ENCODE results near the gene TRAF6. TPM values are rescaled to one million over a fixed set of nuclear protein-coding genes. Genes with fewer than 3 reads are reported as not detected.

The TRAF6 gene
- polyA plus RNA-seq, 2 of the 4 experiments (the other 2 are of a cell fraction) = 4.6 to 9.6 TPM

DNA sequence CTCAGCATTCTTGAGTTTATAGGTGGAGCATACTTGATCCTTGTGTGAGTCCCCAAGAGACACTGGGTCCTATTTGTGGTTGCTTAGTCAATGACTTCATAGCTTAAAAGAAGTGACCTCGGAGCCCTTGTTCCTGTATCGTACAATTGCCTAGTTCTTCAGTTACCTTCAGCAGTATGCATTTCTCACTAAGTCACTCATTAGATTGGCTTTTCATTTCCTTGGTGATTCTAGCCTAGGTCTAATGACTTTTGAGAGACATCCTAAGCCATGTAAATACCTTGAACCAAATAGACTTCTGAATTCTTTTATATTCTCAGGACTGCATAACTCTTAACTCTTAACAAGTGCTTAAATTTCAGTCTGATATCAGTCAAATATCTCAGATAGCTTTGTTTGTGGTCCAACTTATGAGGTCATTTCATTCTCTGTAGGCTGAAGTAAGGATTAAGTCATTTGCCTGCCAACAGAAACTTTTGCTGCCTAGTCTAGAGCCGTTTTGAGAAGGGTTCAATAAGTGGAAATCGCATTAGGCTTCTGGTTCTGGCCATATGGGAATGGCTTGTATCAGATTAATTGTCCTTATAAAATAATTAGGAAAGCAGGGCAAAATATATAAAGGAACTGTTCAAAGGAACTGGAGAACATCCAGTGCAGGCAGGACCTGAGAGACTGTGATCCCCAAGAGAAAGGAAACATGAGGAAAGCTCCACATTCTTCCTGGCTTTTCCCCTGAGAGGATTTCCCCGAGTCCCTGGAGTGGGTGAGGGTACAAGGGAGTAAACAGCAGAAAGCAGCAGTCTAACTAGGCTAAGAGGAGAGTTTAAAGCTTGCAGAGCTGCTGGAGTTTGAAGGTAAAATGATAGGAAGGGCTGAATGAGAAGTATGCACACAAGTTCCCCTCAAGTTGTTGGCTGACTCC lies 39.9 kb downstream of the TRAF6 start:
- no peak overlapping the region for H3K4me2 ChIP-seq
- no peak overlapping the region for H3K4me3 ChIP-seq
- no peak overlapping the region for H3K27ac ChIP-seq
- no peaks in the 10 kb centered on the region for H3K9me3 ChIP-seq
- TF ChIP-seq RAD21 (conservative IDR thresholded peaks at IDR 0.05 in 1 of 2, IDR thresholded peaks at IDR 0.05 in 1 of 2) = no peak
- FAIRE-seq (no peak), DNase-seq (ENCODE audit: low read depth in 1 of 2, low spot score in 1 of 2) (no peak), ATAC-seq (no peak)
- 56% methylated on average over 5 of the region's 5 CpGs for WGBS (ENCODE audit: missing lambda C conversion rate)
- no peaks in the 10 kb centered on the region for H3K4me1 ChIP-seq
- CTCF ChIA-PET = interaction anchor here (0.9 to 3.1 kb wide), 8 partner anchors 8 to 178 kb away, joined by 3 to 7 read pairs (median 4); no protein-coding TSS in a partner anchor
- POLR2A ChIA-PET = no interaction called here

DNA sequence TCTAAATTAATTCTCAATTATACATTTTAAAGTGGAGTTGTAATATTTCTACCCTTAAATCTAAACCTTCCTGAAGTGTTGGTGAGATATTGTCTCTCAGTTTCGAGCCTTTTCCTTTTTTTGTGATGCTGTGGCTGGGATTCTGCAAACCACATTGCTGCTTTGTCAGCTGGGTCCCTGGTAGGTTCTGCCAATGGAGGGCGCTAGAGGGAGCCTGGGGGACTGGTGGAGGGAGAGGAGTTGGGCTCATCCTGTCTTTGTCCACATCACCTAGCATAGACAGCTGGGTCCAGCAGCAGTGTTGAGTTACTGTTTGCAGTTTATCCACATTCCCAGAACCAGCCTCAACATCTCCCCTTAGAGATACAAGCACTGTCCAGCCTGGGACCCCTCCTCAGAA lies 41.0 kb downstream of the TRAF6 start:
- H3K9me3 ChIP-seq = no peaks in the 10 kb centered on the region
- TF ChIP-seq, protein P1, sequence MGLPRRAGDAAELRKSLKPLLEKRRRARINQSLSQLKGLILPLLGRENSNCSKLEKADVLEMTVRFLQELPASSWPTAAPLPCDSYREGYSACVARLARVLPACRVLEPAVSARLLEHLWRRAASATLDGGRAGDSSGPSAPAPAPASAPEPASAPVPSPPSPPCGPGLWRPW (IDR thresholded peaks at IDR 0.05) = no peak
- TF ChIP-seq FOSL2 (IDR thresholded peaks at IDR 0.05) (no peak), FOSL2 (CRISPR knock-in tag; IDR thresholded peaks at IDR 0.05) (no peak), SMC3 (IDR thresholded peaks at IDR 0.05) (no peak), ZFP36 (IDR thresholded peaks at IDR 0.05; ENCODE audit: borderline replicate concordance, partially characterized antibody) (no peak), NFE2L2 (conservative IDR thresholded peaks at IDR 0.05; ENCODE audit: low read length) (no peak), KDM5A (IDR thresholded peaks at IDR 0.05) (no peak), JUN (IDR thresholded peaks at IDR 0.05) (no peak), CBX2 (IDR thresholded peaks at IDR 0.05; ENCODE audit: borderline replicate concordance, low read depth) (no peak), TP53 (CRISPR knock-in tag; IDR thresholded peaks at IDR 0.05) (no peak), RARB (CRISPR knock-in tag; IDR thresholded peaks at IDR 0.05) (no peak), ZC3H11A (IDR thresholded peaks at IDR 0.05) (no peak), FOXS1 (CRISPR knock-in tag; IDR thresholded peaks at IDR 0.05) (no peak), MAZ (IDR thresholded peaks at IDR 0.05; ENCODE audit: borderline replicate concordance, low read depth, low read length) (no peak), EHF (CRISPR knock-in tag; IDR thresholded peaks at IDR 0.05) (no peak), JUNB (IDR thresholded peaks at IDR 0.05) (no peak), ESRRA (IDR thresholded peaks at IDR 0.05; ENCODE audit: borderline replicate concordance, low read length) (no peak), HOXA7 (CRISPR knock-in tag; IDR thresholded peaks at IDR 0.05) (no peak), CHD4 (IDR thresholded peaks at IDR 0.05; ENCODE audit: borderline replicate concordance) (no peak), NPAS2 (CRISPR knock-in tag; IDR thresholded peaks at IDR 0.05; ENCODE audit: borderline replicate concordance) (no peak), SREBF2 (IDR thresholded peaks at IDR 0.05) (no peak)
- H3K4me1 ChIP-seq = no peaks in the 10 kb centered on the region
- H3K4me2 ChIP-seq = no peak overlapping the region
- ATAC-seq (no peak), DNase-seq (ENCODE audit: low read depth in 1 of 2, low spot score in 1 of 2) (peak in 1 of 2 experiments; percentile 16), FAIRE-seq (no peak)
- no peak overlapping the region for H3K4me3 ChIP-seq
- no peak overlapping the region for H3K27ac ChIP-seq
- POLR2A ChIA-PET = no interaction called here
- WGBS (ENCODE audit: missing lambda C conversion rate) = 23% methylated on average over 2 of the region's 2 CpGs
- CTCF ChIA-PET = interaction anchor here (0.9 to 3.4 kb wide), 6 partner anchors 9 to 177 kb away, joined by 3 to 13 read pairs (median 5); no protein-coding TSS in a partner anchor

DNA sequence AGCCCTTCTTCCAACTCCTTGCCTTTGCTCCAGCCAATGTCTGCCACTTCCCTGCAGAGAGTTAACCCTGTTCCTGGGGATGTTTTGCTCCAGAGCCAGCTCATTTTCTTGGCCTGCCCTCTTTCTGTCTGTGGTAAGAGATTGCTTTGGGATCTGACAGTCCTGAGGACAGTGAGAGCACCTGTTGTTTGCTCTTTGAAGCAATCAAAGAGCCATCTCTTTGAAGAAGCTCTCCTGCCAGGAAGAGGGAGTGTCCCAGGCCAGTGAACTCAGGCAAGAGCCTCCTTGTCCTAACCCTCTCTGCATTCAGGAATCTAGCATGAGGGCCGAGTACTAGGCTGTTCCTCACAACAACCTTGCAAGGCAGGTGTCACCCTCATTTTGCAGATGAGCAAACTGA lies 42.2 kb downstream of the TRAF6 start:
- no peaks in the 10 kb centered on the region for H3K9me3 ChIP-seq
- H3K4me1 ChIP-seq = no peaks in the 10 kb centered on the region
- H3K27ac ChIP-seq = no peak overlapping the region
- WGBS (ENCODE audit: missing lambda C conversion rate) = 53% methylated on average over 1 of the region's 1 CpG
- no peak for ATAC-seq
- ChIA-PET POLR2A (no interaction called here), CTCF (interaction anchor here (1.2 to 3.4 kb wide), 8 partner anchors 11 to 176 kb away, joined by 3 to 15 read pairs (median 5); no protein-coding TSS in a partner anchor)
- H3K4me2 ChIP-seq = no peak overlapping the region
- no peak for DNase-seq (ENCODE audit: low read depth in 1 of 2, low spot score in 1 of 2)
- TF ChIP-seq, protein P2, sequence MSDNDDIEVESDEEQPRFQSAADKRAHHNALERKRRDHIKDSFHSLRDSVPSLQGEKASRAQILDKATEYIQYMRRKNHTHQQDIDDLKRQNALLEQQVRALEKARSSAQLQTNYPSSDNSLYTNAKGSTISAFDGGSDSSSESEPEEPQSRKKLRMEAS (IDR thresholded peaks at IDR 0.05) = no peak
- TF ChIP-seq HDAC2 (IDR thresholded peaks at IDR 0.05) (no peak), JUN (IDR thresholded peaks at IDR 0.05) (no peak), CHD2 (IDR thresholded peaks at IDR 0.05; ENCODE audit: low read length, partially characterized antibody) (no peak), CBX2 (IDR thresholded peaks at IDR 0.05; ENCODE audit: borderline replicate concordance, low read depth) (no peak), SREBF2 (IDR thresholded peaks at IDR 0.05) (no peak), PHF8 (IDR thresholded peaks at IDR 0.05; ENCODE audit: borderline replicate concordance, low read depth) (no peak), ZNF302 (CRISPR knock-in tag; IDR thresholded peaks at IDR 0.05) (no peak), KDM5A (IDR thresholded peaks at IDR 0.05) (no peak), FOSB (CRISPR knock-in tag; IDR thresholded peaks at IDR 0.05) (no peak)
- TF ChIP-seq, protein P3, sequence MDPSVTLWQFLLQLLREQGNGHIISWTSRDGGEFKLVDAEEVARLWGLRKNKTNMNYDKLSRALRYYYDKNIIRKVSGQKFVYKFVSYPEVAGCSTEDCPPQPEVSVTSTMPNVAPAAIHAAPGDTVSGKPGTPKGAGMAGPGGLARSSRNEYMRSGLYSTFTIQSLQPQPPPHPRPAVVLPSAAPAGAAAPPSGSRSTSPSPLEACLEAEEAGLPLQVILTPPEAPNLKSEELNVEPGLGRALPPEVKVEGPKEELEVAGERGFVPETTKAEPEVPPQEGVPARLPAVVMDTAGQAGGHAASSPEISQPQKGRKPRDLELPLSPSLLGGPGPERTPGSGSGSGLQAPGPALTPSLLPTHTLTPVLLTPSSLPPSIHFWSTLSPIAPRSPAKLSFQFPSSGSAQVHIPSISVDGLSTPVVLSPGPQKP (IDR thresholded peaks at IDR 0.05; ENCODE audit: low read depth, low read length) = no peak
- TF ChIP-seq, protein P4, sequence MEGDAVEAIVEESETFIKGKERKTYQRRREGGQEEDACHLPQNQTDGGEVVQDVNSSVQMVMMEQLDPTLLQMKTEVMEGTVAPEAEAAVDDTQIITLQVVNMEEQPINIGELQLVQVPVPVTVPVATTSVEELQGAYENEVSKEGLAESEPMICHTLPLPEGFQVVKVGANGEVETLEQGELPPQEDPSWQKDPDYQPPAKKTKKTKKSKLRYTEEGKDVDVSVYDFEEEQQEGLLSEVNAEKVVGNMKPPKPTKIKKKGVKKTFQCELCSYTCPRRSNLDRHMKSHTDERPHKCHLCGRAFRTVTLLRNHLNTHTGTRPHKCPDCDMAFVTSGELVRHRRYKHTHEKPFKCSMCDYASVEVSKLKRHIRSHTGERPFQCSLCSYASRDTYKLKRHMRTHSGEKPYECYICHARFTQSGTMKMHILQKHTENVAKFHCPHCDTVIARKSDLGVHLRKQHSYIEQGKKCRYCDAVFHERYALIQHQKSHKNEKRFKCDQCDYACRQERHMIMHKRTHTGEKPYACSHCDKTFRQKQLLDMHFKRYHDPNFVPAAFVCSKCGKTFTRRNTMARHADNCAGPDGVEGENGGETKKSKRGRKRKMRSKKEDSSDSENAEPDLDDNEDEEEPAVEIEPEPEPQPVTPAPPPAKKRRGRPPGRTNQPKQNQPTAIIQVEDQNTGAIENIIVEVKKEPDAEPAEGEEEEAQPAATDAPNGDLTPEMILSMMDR (IDR thresholded peaks at IDR 0.05) = no peak
- TF ChIP-seq, protein P1 (IDR thresholded peaks at IDR 0.05) = no peak
- no peak for FAIRE-seq
- no peak overlapping the region for H3K4me3 ChIP-seq
